Neural cell (in vitro differentiated cells): Measurements from ENCODE around the gene SERTAD2. TPM values are rescaled to one million over a fixed set of nuclear protein-coding genes. Genes with fewer than 3 reads are reported as not detected.

ENCODE experiments used
- H2AFZ ChIP-seq: fragments of 200-600, 300-800 bp; sonication (generic), shearing (Covaris generic); 2 replicates; pipeline ENCODE4 v1.6.0; 2014; ENCODE audit warnings: low read depth, mild to moderate bottlenecking, antibody characterized with exemption, low read length, moderate library complexity
- H3F3A ChIP-seq: fragments of 200-600 bp; shearing (Covaris generic); 2 replicates; pipeline ENCODE4 v1.6.1; 2016; ENCODE audit warnings: mild to moderate bottlenecking, moderate library complexity, mixed read lengths, antibody characterized with exemption, low read length; ENCODE audit not compliant: insufficient read depth, poor library complexity, severe bottlenecking
- H3K27ac ChIP-seq: fragments of 200-600, 300-800 bp; sonication (generic), shearing (Covaris generic); 2 replicates; pipeline ENCODE4 v1.5.1; 2014; ENCODE audit warnings: mild to moderate bottlenecking, low read length, moderate library complexity
- H3K27me3 ChIP-seq: fragments of 300-800, 200-600 bp; sonication (generic), shearing (Covaris generic); 2 replicates; pipeline ENCODE4 v1.6.0; 2014; ENCODE audit warnings: mild to moderate bottlenecking, low read depth, low read length, moderate library complexity; ENCODE audit not compliant: insufficient read depth
- H3K36me3 ChIP-seq: fragments of 300-800, 200-600 bp; sonication (generic), shearing (Covaris generic); 2 replicates; pipeline ENCODE4 v1.5.1; 2014; ENCODE audit warnings: mild to moderate bottlenecking, antibody characterized with exemption, low read length, moderate library complexity; ENCODE audit not compliant: insufficient read depth
- H3K4me2 ChIP-seq: fragments of 300-800, 200-600 bp; sonication (generic), shearing (Covaris generic); 2 replicates; pipeline ENCODE4 v1.6.0; 2014; ENCODE audit warnings: mild to moderate bottlenecking, low read length
- H3K4me3 ChIP-seq: fragments of 300-800, 200-600 bp; sonication (generic), shearing (Covaris generic); 2 replicates; pipeline ENCODE4 v1.5.1; 2014; ENCODE audit warnings: mild to moderate bottlenecking, low read length, moderate library complexity
- H3K79me2 ChIP-seq: fragments of 200-600 bp; shearing (Covaris generic); replicated peaks from 2 replicates; pipeline ENCODE4 v1.6.0; 2014; ENCODE audit warnings: mild to moderate bottlenecking, low read length, moderate library complexity; ENCODE audit not compliant: insufficient read depth
- H3K9ac ChIP-seq: fragments of 300-800, 200-600 bp; sonication (generic), shearing (Covaris generic); 2 replicates; pipeline ENCODE4 v1.6.1; 2016; ENCODE audit warnings: mild to moderate bottlenecking, low read length, mixed read lengths
- H3K9me2 ChIP-seq: fragments of 200-600 bp; shearing (Covaris generic); 2 replicates; pipeline ENCODE4 v1.6.1; 2016; ENCODE audit warnings: mild to moderate bottlenecking, low read length, mixed read lengths; ENCODE audit not compliant: insufficient read depth
- H3K9me3 ChIP-seq: fragments of 200-600, 300-800 bp; sonication (generic), shearing (Covaris generic); 2 replicates; pipeline ENCODE4 v1.6.1; 2016; ENCODE audit warnings: mild to moderate bottlenecking, mixed run types, low read length, moderate library complexity, mixed read lengths
- H4K20me1 ChIP-seq: fragments of 200-600 bp; shearing (Covaris generic); 2 replicates; pipeline ENCODE4 v1.6.1; 2016; ENCODE audit warnings: mild to moderate bottlenecking, mixed run types; ENCODE audit not compliant: insufficient read depth
- CTCF ChIP-seq: fragments of 450-650 bp; IDR thresholded peaks from 2 replicates; pipeline ENCODE4 v1.5.1; 2014; ENCODE audit warnings: antibody characterized with exemption, mild to moderate bottlenecking, moderate library complexity; ENCODE audit not compliant: poor library complexity, severe bottlenecking
- EP300 ChIP-seq: fragments of 450-650 bp; conservative IDR thresholded peaks from 2 replicates; pipeline ENCODE4 v1.6.1; 2014; ENCODE audit warnings: antibody characterized with exemption, mild to moderate bottlenecking, moderate library complexity; ENCODE audit not compliant: poor library complexity, severe bottlenecking
- EZH2 ChIP-seq: fragments of 200-600, 300-800 bp; shearing (Covaris generic), sonication (generic); IDR thresholded peaks from 2 replicates; pipeline ENCODE4 v1.6.1; 2014; ENCODE audit warnings: antibody characterized with exemption, low read length, borderline replicate concordance, mild to moderate bottlenecking; ENCODE audit not compliant: insufficient read depth, poor library complexity, severe bottlenecking
- MXI1 ChIP-seq: fragments of 450-650 bp; conservative IDR thresholded peaks from 2 replicates; pipeline ENCODE4 v1.6.1; 2014; ENCODE audit warnings: antibody characterized with exemption, mild to moderate bottlenecking; ENCODE audit not compliant: poor library complexity, severe bottlenecking
- POLR2AphosphoS5 ChIP-seq: IDR thresholded peaks from 2 replicates; pipeline ENCODE4 v1.6.1; 2012
- RAD21 ChIP-seq: fragments of 450-650 bp; conservative IDR thresholded peaks from 2 replicates; pipeline ENCODE4 v1.6.1; 2014; ENCODE audit warnings: antibody characterized with exemption, mild to moderate bottlenecking, moderate library complexity
- REST ChIP-seq: IDR thresholded peaks from 2 replicates; pipeline ENCODE4 v1.6.1; 2012; ENCODE audit warnings: borderline replicate concordance
- SMC3 ChIP-seq: fragments of 450-650 bp; conservative IDR thresholded peaks from 2 replicates; pipeline ENCODE4 v1.6.1; 2014; ENCODE audit warnings: antibody characterized with exemption, mild to moderate bottlenecking, moderate library complexity; ENCODE audit not compliant: poor library complexity
- TAF1 ChIP-seq: IDR thresholded peaks from 2 replicates; pipeline ENCODE4 v1.6.1; 2012; ENCODE audit warnings: low read depth
- polyA plus RNA-seq: library from polyadenylated mRNA; depleted of rRNA; stranded (reverse); fragments of >200 nt; gene quantifications from 2 replicates; pipeline ENCODE4 v1.2.3, GENCODE V29; 2014

The SERTAD2 gene
- polyA plus RNA-seq, 1 donor from 2014 or later, result 4.7 TPM

- Histone ChIP-seq H3K27ac (no peak overlapping the region), H2AFZ (no peak overlapping the region), H3K4me3 (no peak overlapping the region)
Observed at GRCh38 chr2:64608867-64609226, 44.9 kb downstream of the SERTAD2 start.

GRCh38 chr2:64607381-64608304 lies 46.1 kb downstream of the SERTAD2 start:
- H3K27me3 ChIP-seq, result no peaks in the 10 kb centered on the region
- no peaks in the 10 kb centered on the region for H3K36me3 ChIP-seq
- H3K79me2 ChIP-seq, result no peaks in the 10 kb centered on the region
- no peak overlapping the region for H3K9ac ChIP-seq
- H3K4me2 ChIP-seq, result no peak overlapping the region
- H4K20me1 ChIP-seq, result no peaks in the 10 kb centered on the region
- H3K9me3 ChIP-seq, result no peaks in the 10 kb centered on the region
- no peak overlapping the region for H3K4me3 ChIP-seq
- no peak overlapping the region for H2AFZ ChIP-seq
- TF ChIP-seq TAF1, result no peak
- no peak for TF ChIP-seq EZH2
- no peak for TF ChIP-seq REST
- H3K9me2 ChIP-seq, result no peaks in the 10 kb centered on the region
- H3F3A ChIP-seq, result no peaks in the 10 kb centered on the region
- H3K27ac ChIP-seq, result no peak overlapping the region

More at GRCh38 chr2:64608867-64609226, 44.9 kb downstream of the SERTAD2 start:
- H3K4me2 ChIP-seq, result no peak overlapping the region
- H3K9me3 ChIP-seq, result no peaks in the 10 kb centered on the region
- no peaks in the 10 kb centered on the region for H3K27me3 ChIP-seq
- H3K79me2 ChIP-seq, result no peaks in the 10 kb centered on the region
- no peaks in the 10 kb centered on the region for H3F3A ChIP-seq
- no peak for TF ChIP-seq EZH2
- TF ChIP-seq EP300, result no peak
- TF ChIP-seq MXI1, result no peak
- no peak for TF ChIP-seq SMC3
- H3K9ac ChIP-seq, result no peak overlapping the region
- H3K9me2 ChIP-seq, result no peaks in the 10 kb centered on the region
- H4K20me1 ChIP-seq, result no peaks in the 10 kb centered on the region
- no peaks in the 10 kb centered on the region for H3K36me3 ChIP-seq

- Histone ChIP-seq H3K36me3 (no peaks in the 10 kb centered on the region), H3K4me2 (no peak overlapping the region), H4K20me1 (no peaks in the 10 kb centered on the region), H3K9ac (no peak overlapping the region), H3K79me2 (no peaks in the 10 kb centered on the region), H3F3A (no peaks in the 10 kb centered on the region), H3K9me3 (no peaks in the 10 kb centered on the region), H3K27ac (no peak overlapping the region), H3K4me3 (no peak overlapping the region), H3K27me3 (no peaks in the 10 kb centered on the region), H3K9me2 (no peaks in the 10 kb centered on the region), H2AFZ (no peak overlapping the region)
- TF ChIP-seq EZH2 (no peak), MXI1 (no peak), SMC3 (no peak), RAD21 (no peak), CTCF (no peak), REST (no peak), POLR2AphosphoS5 (no peak), EP300 (no peak)
Observed at GRCh38 chr2:64606479-64607363, 47.0 kb downstream of the SERTAD2 start.
